Measurements from ENCODE around the gene SPAM1. TPM values are rescaled to one million over a fixed set of nuclear protein-coding genes. Genes with fewer than 3 reads are reported as not detected.

SPAM1 gene
- total RNA-seq, 2 experiments from 2014 or later = not detected

DNA sequence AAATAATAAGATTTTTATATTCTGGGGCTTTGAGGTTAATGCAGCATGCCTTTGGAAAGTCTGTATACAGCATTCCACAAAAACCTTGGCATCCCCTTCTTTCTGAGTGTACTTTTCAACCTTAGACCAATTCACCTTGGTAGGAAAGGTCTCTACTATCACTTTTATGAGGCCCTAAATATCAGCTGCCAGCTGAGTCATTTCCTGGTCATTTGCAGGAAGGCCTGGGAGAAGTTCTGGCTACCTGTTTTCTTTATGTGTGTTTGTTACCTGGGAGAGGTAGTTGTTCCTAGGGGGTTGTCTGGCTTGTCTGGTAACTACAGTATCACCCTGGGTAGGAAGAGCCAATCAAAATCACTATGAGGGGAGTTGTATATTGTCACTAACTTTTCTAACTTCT lies 4.1 kb downstream of the SPAM1 start:
- POLR2A ChIA-PET = no interaction called here
- intact Hi-C loops (cut with DNase I, micrococcal nuclease) = no loop called here
- Histone ChIP-seq H3K27ac (ENCODE audit: low read depth in 1 of 2, low read length in 2 of 2) (no peak overlapping the region), H3K9me3 (ENCODE audit: control insufficient read depth in 1 of 2, insufficient read depth in 1 of 2, low read length in 2 of 2) (no peaks in the 10 kb centered on the region), H3K27me3 (ENCODE audit: control insufficient read depth in 1 of 2, insufficient read depth in 2 of 2, low read length in 2 of 2) (no peaks in the 10 kb centered on the region), H3K4me3 (ENCODE audit: low read length) (no peak overlapping the region), H3K36me3 (ENCODE audit: insufficient read depth, low read length) (no peaks in the 10 kb centered on the region), H3K4me1 (ENCODE audit: insufficient read depth, low read length) (no peaks in the 10 kb centered on the region)
- Mint-ChIP-seq H3K4me3 (no peak overlapping the region), H3K27ac (no peak overlapping the region), H3K9me3 (no peaks in the 10 kb centered on the region), H3K4me1 (ENCODE audit: low read depth) (no peaks in the 10 kb centered on the region), H3K27me3 (peaks cover 20% of the 10 kb centered on the region), H3K36me3 (ENCODE audit: low read depth) (no peaks in the 10 kb centered on the region)
- TF ChIP-seq, protein P1, sequence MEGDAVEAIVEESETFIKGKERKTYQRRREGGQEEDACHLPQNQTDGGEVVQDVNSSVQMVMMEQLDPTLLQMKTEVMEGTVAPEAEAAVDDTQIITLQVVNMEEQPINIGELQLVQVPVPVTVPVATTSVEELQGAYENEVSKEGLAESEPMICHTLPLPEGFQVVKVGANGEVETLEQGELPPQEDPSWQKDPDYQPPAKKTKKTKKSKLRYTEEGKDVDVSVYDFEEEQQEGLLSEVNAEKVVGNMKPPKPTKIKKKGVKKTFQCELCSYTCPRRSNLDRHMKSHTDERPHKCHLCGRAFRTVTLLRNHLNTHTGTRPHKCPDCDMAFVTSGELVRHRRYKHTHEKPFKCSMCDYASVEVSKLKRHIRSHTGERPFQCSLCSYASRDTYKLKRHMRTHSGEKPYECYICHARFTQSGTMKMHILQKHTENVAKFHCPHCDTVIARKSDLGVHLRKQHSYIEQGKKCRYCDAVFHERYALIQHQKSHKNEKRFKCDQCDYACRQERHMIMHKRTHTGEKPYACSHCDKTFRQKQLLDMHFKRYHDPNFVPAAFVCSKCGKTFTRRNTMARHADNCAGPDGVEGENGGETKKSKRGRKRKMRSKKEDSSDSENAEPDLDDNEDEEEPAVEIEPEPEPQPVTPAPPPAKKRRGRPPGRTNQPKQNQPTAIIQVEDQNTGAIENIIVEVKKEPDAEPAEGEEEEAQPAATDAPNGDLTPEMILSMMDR (IDR thresholded peaks at IDR 0.05) = no peak
- ATAC-seq (ENCODE audit: poor library complexity) (no peak), DNase-seq (no peak)
- CTCF ChIA-PET = no interaction called here

DNA sequence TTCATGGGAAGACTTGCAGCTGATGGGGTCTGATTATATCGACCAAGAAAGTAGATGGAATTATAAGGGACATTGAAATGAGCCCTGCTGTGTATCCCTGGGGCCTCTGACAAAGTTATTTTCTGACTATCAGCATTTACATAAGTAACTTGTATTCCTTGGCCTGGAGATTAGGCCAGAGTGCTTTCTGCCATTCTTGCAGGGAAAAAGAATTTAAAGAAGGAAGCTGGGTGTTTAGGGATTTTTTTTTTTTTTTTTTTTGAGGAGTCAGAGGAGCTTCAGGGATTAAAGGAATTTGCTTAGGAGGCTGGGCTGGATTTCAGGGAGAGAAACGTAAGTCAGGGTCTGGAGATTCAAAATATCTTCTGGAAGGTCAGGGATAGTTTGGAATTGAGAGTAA lies 4.6 kb downstream of the SPAM1 start:
- Histone ChIP-seq H3K4me3 (ENCODE audit: low read length) (no peak overlapping the region), H3K27me3 (ENCODE audit: control insufficient read depth in 1 of 2, insufficient read depth in 2 of 2, low read length in 2 of 2) (no peaks in the 10 kb centered on the region), H3K36me3 (ENCODE audit: insufficient read depth, low read length) (no peaks in the 10 kb centered on the region), H3K4me1 (ENCODE audit: insufficient read depth, low read length) (no peaks in the 10 kb centered on the region), H3K9me3 (ENCODE audit: control insufficient read depth in 1 of 2, insufficient read depth in 1 of 2, low read length in 2 of 2) (no peaks in the 10 kb centered on the region), H3K27ac (ENCODE audit: low read depth in 1 of 2, low read length in 2 of 2) (no peak overlapping the region)
- H3K27me3 Mint-ChIP-seq = peaks cover 18% of the 10 kb centered on the region
- ATAC-seq (ENCODE audit: poor library complexity) (no peak), DNase-seq (no peak)
- H3K4me3 Mint-ChIP-seq = no peak overlapping the region
- ChIA-PET POLR2A (no interaction called here), CTCF (no interaction called here)
- intact Hi-C loops (cut with DNase I, micrococcal nuclease) = no loop called here
- TF ChIP-seq, protein P1 (IDR thresholded peaks at IDR 0.05) = no peak
- H3K4me1 Mint-ChIP-seq (ENCODE audit: low read depth) = no peaks in the 10 kb centered on the region
- no peaks in the 10 kb centered on the region for H3K36me3 Mint-ChIP-seq (ENCODE audit: low read depth)
- H3K9me3 Mint-ChIP-seq = no peaks in the 10 kb centered on the region
- H3K27ac Mint-ChIP-seq = no peak overlapping the region

DNA sequence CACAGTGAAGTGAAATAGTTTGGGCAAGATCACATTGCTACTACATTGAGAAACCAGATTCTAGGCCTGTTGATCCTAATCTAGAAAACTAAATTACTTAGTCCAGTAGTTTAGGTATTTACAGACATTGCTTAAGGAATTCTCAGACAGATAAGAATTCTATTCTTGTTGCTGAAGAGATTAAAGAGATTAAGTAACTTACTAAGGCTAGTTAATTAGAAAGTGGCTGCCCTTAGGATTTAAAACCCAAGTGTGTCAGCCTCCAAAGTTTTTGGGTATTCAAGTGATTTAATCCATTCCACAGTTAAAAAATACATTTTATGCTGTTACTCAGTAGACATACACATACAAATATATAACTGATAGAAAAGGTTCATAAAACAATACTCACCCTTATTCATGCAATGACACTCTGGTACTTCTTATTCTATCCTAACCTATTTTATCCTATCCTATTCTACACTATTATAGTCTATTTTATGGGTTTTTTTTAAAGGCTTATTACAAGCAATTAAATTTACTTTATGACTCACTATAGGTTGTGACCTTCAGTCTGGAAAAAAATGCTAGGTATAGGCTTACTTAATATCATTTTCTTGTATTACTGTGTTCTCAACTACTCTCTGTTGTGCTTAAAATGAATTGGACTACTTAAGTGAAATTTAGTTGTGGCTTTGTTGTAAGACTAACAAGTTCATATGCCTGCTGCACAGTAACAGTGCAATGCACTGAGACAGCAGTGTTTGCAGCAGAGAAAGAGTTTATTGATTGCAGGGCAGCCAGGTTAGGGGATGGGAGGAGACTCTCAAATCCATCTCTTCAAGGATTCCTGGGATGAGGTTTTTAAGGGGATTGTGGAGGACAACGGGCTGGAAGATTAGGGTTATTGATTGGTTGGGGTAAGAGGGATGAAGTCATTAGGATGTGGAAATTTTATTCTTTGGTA lies 10.7 kb downstream of the SPAM1 start:
- intact Hi-C loops (cut with DNase I, micrococcal nuclease) = no loop called here
- no peaks in the 10 kb centered on the region for H3K27me3 ChIP-seq (ENCODE audit: control insufficient read depth in 1 of 2, insufficient read depth in 2 of 2, low read length in 2 of 2)
- no peaks in the 10 kb centered on the region for H3K4me1 Mint-ChIP-seq (ENCODE audit: low read depth)
- TF ChIP-seq, protein P1 (IDR thresholded peaks at IDR 0.05) = no peak
- no peak overlapping the region for H3K27ac ChIP-seq (ENCODE audit: low read depth in 1 of 2, low read length in 2 of 2)
- peaks cover 7% of the 10 kb centered on the region for H3K9me3 Mint-ChIP-seq
- H3K27me3 Mint-ChIP-seq = peaks cover 12% of the 10 kb centered on the region
- H3K4me1 ChIP-seq (ENCODE audit: insufficient read depth, low read length) = no peaks in the 10 kb centered on the region
- H3K9me3 ChIP-seq (ENCODE audit: control insufficient read depth in 1 of 2, insufficient read depth in 1 of 2, low read length in 2 of 2) = peaks cover 0 to 3% of the 10 kb centered on the region in 2 experiments
- H3K36me3 ChIP-seq (ENCODE audit: insufficient read depth, low read length) = no peaks in the 10 kb centered on the region
- no peak overlapping the region for H3K27ac Mint-ChIP-seq
- ATAC-seq (ENCODE audit: poor library complexity) = no peak
- no peak overlapping the region for H3K4me3 Mint-ChIP-seq
- DNase-seq = no peak
- no peak overlapping the region for H3K4me3 ChIP-seq (ENCODE audit: low read length)
- H3K36me3 Mint-ChIP-seq (ENCODE audit: low read depth) = no peaks in the 10 kb centered on the region
- CTCF ChIA-PET = no interaction called here
- POLR2A ChIA-PET = no interaction called here
